K562 (cell line): ENCODE measurements around the gene PSME4. TPM values are rescaled to one million over a fixed set of nuclear protein-coding genes. Genes with fewer than 3 reads are reported as not detected.

Experiments
- ATAC-seq: fragments of 200-7000 bp; cut with Tn5 transposase; 3 replicates; pipeline ENCODE4 v1.9.1; 2020; ENCODE audit warnings: moderate library complexity
- BruUV-seq: library from RNA; stranded (reverse); fragments of 400-500 nt; replicated peaks from 2 replicates; lab custom pipeline; 2021; lab: Mats Ljungman, UMichigan
- CTCF ChIA-PET: fragments of 300-600 bp; formaldehyde crosslinking; extraction: SDS; loops from one replicate; lab custom pipeline; 2021; ENCODE audit warnings: low intra/inter-chr PET ratio; lab: Yijun Ruan, JAX
- POLR2A ChIA-PET: fragments of 300-600, 350-650 bp; sonication (Branson Sonifier 250); formaldehyde crosslinking; extraction: SDS; loops from one replicate; lab custom pipeline; 2021; ENCODE audit warnings: antibody characterized with exemption, inconsistent platforms; lab: Yijun Ruan, JAX
- DNase-seq, 4 experiments: peaks; one replicate each; pipeline versions ENCODE4 v3.0.0 to v3.0.0-alpha.2; 2011 to 2018; ENCODE audit warnings: low spot score in 3 of 4, mixed read lengths in 3 of 4; ENCODE audit errors: extremely low read depth in 1 of 4
- FAIRE-seq: peaks from 2 replicates; lab custom pipeline; 2011; peaks lifted over from hg19 to GRCh38; lab: Jason Lieb, UNC
- H2AFZ ChIP-seq: 2 replicates; pipeline ENCODE4 v1.6.0; 2011; ENCODE audit warnings: low read depth, low read length, control low read depth, inconsistent platforms
- H3K27ac ChIP-seq: fragments of 200-600 bp; 3 replicates; pipeline ENCODE4 v1.8.0; 2011; ENCODE audit warnings: low read depth, mild to moderate bottlenecking, control low read depth, inconsistent platforms, low read length, moderate library complexity, mixed read lengths; ENCODE audit errors: extremely low read depth
- H3K27me3 ChIP-seq, 2 experiments: fragments of 300-600 bp in 1 of 2; 2 replicates in 1 of 2; 3 replicates in 1 of 2; pipeline versions ENCODE4 v1.6.0 to v1.8.0; 2011; ENCODE audit warnings: inconsistent platforms in 2 of 2, low read length in 2 of 2, mild to moderate bottlenecking in 1 of 2, mixed read lengths in 1 of 2, moderate library complexity in 1 of 2; ENCODE audit not compliant: control insufficient read depth in 2 of 2, insufficient read depth in 2 of 2
- H3K36me3 ChIP-seq: fragments of 300-600 bp; 3 replicates; pipeline ENCODE4 v1.8.0; 2011; ENCODE audit warnings: mild to moderate bottlenecking, low read length, inconsistent platforms; ENCODE audit not compliant: control insufficient read depth, insufficient read depth
- H3K4me1 ChIP-seq, 2 experiments: fragments of 200-600 bp in 1 of 2; replicated peaks in 1 of 2; 2 replicates in 1 of 2; 3 replicates in 1 of 2; pipeline versions ENCODE4 v1.5.1 to v1.8.0; 2011; ENCODE audit warnings: inconsistent platforms in 2 of 2, low read length in 2 of 2, mild to moderate bottlenecking in 1 of 2, mixed read lengths in 1 of 2, moderate library complexity in 1 of 2; ENCODE audit not compliant: control insufficient read depth in 2 of 2, insufficient read depth in 2 of 2
- H3K4me2 ChIP-seq: 2 replicates; pipeline ENCODE4 v1.6.1; 2011; ENCODE audit warnings: low read length, control low read depth, inconsistent platforms, mixed read lengths; ENCODE audit not compliant: insufficient read depth
- H3K4me3 ChIP-seq: fragments of 200-600 bp; sonication (generic), shearing (Covaris generic); 2 replicates; pipeline ENCODE4 v1.5.1; 2016; ENCODE audit warnings: control low read depth, inconsistent platforms
- H3K79me2 ChIP-seq: fragments of 200-600 bp; 3 replicates; pipeline ENCODE4 v1.8.0; 2011; ENCODE audit warnings: low read length, inconsistent platforms; ENCODE audit not compliant: control insufficient read depth, insufficient read depth
- H3K9ac ChIP-seq, 2 experiments: 2 replicates each; pipeline versions ENCODE4 v1.6.0 to v1.6.1; 2011; ENCODE audit warnings: low read depth in 2 of 2, low read length in 2 of 2, control low read depth in 1 of 2, inconsistent platforms in 1 of 2, mild to moderate bottlenecking in 1 of 2, mixed read lengths in 1 of 2; ENCODE audit not compliant: insufficient read depth in 1 of 2
- H3K9me1 ChIP-seq: one replicate; pipeline ENCODE4 v1.6.0; 2011; ENCODE audit warnings: inconsistent platforms, mild to moderate bottlenecking, low read length, moderate library complexity; ENCODE audit not compliant: control insufficient read depth, insufficient read depth
- H3K9me3 ChIP-seq: replicated peaks from 2 replicates; pipeline ENCODE4 v1.5.1; 2011; ENCODE audit warnings: low read depth, low read length, inconsistent platforms; ENCODE audit not compliant: control insufficient read depth, insufficient read depth
- H4K20me1 ChIP-seq: replicated peaks from 2 replicates; pipeline ENCODE4 v1.6.1; 2011; ENCODE audit warnings: low read length, inconsistent platforms, mixed read lengths; ENCODE audit not compliant: control insufficient read depth, insufficient read depth
- ILF3 ChIP-seq: fragments of 450-650 bp; IDR thresholded peaks from 2 replicates; pipeline ENCODE4 v1.6.1; 2018; ENCODE audit warnings: antibody characterized with exemption, mild to moderate bottlenecking, moderate library complexity, borderline replicate concordance
- KLF10 ChIP-seq: fragments of 250-450 bp; sonication (Bioruptor Pico); IDR thresholded peaks from 2 replicates; pipeline ENCODE4 v1.6.1; 2021; ENCODE audit warnings: matching md5 sums
- MYNN ChIP-seq, 2 experiments: sonication (generic); formaldehyde crosslinking in 1 of 2; IDR thresholded peaks; 2 replicates each; pipeline versions ENCODE4 v1.5.0 to v1.6.1; 2016 to 2020; ENCODE audit warnings: antibody characterized with exemption in 1 of 2, missing genetic modification reagents in 1 of 2
- NELFE ChIP-seq: IDR thresholded peaks from 2 replicates; pipeline ENCODE4 v1.6.1; 2011; ENCODE audit warnings: mild to moderate bottlenecking; ENCODE audit not compliant: insufficient read depth, insufficient read length
- NR2C1 ChIP-seq, 2 experiments: fragments of 450-650 bp; IDR thresholded peaks; 2 replicates each; pipeline ENCODE4 v1.6.1; 2017; ENCODE audit warnings: mild to moderate bottlenecking in 2 of 2, antibody characterized with exemption in 1 of 2, inconsistent platforms in 1 of 2, missing compliant biosample characterization in 1 of 2, missing genetic modification characterization in 1 of 2
- RFX5 ChIP-seq: IDR thresholded peaks from 2 replicates; pipeline ENCODE4 v1.6.1; 2011; ENCODE audit warnings: low read depth, mild to moderate bottlenecking, improper control_type of control experiment, low read length
- ZNF197 ChIP-seq: fragments of 200-800 bp; sonication (Bioruptor generic); IDR thresholded peaks from 2 replicates; pipeline ENCODE4 v1.6.1; 2016; ENCODE audit warnings: low read depth, missing genetic modification characterization, missing compliant biosample characterization
- ZNF3 ChIP-seq: fragments of 250-450 bp; sonication (Bioruptor Pico); IDR thresholded peaks from 2 replicates; pipeline ENCODE4 v1.5.0; 2021; ENCODE audit warnings: mild to moderate bottlenecking, moderate library complexity
- ZNF778 ChIP-seq: fragments of 450-650 bp; formaldehyde crosslinking; IDR thresholded peaks from 2 replicates; pipeline ENCODE4 v1.4.0; 2020; ENCODE audit warnings: mild to moderate bottlenecking, moderate library complexity
- ZZZ3 ChIP-seq: fragments of 450-650 bp; IDR thresholded peaks from 2 replicates; pipeline ENCODE4 v1.6.1; 2016; ENCODE audit warnings: antibody characterized with exemption, mild to moderate bottlenecking, moderate library complexity
- WGBS: fragments of 100-300 bp; shearing (Covaris generic); methylation state at CpG from one replicate; pipeline ENCODE4 v1.1.6; 2016; ENCODE audit warnings: low coverage, mixed read lengths; ENCODE audit not compliant: insufficient coverage; ENCODE audit errors: missing lambda C conversion rate; 5-methylcytosine and 5-hydroxymethylcytosine counted together
- in situ Hi-C: fragments of 300-500 bp; cut with MboI; formaldehyde crosslinking; loops from 4 replicates; pipeline ENCODE4 v1.15.0; 2018; ENCODE audit warnings: inconsistent platforms, mixed read lengths
- intact Hi-C: fragments of 100-400 bp; cut with micrococcal nuclease; formaldehyde crosslinking; loops from 2 replicates; pipeline ENCODE4 v1.14.2; 2022
- polyA plus RNA-seq, 8 experiments: library from polyadenylated mRNA; depleted of rRNA in 4 of 8; stranded (reverse) in 5 of 8; unstranded in 3 of 8; fragments of >200 nt; fragmentation: Nextera tagmentation in 2 of 8; fragmentation: Illumina TruSeq in 1 of 8; extraction: Ambion mirVana in 2 of 8; extraction: Trizol in 1 of 8; gene quantifications; 2 replicates each; pipeline versions ENCODE4 v1.2.1 to v1.2.3, GENCODE V29; 2011 to 2014; ENCODE audit warnings: inconsistent platforms in 1 of 8, missing spikeins in 1 of 8
- total RNA-seq, 7 experiments: library from RNA; depleted of rRNA in 6 of 7; stranded (reverse); fragments of >200 nt in 6 of 7; fragmentation: Illumina TruSeq in 2 of 7; extraction: Trizol in 2 of 7; gene quantifications; 2 replicates each; pipeline versions ENCODE4 v1.2.1 to v1.2.3, GENCODE V29; 2011 to 2021; ENCODE audit warnings: low replicate concordance in 1 of 7
- TF ChIP-seq, protein P1 (sequence below): fragments of 450-650 bp; conservative IDR thresholded peaks from 2 replicates; pipeline ENCODE4 v1.6.1; 2016; ENCODE audit warnings: missing genetic modification characterization, low read depth, mild to moderate bottlenecking, missing compliant biosample characterization, moderate library complexity
- TF ChIP-seq, protein P2 (sequence below): sonication (generic); formaldehyde crosslinking; IDR thresholded peaks from 2 replicates; pipeline ENCODE4 v1.8.1; 2022; ENCODE audit warnings: missing genetic modification reagents
- TF ChIP-seq, protein P3 (sequence below): fragments of 450-650 bp; IDR thresholded peaks from 2 replicates; pipeline ENCODE4 v1.6.1; 2017; ENCODE audit warnings: antibody characterized with exemption, mild to moderate bottlenecking

The PSME4 gene
- total and polyA plus RNA-seq, 9 of the 15 experiments (the other 6 are each of a cell fraction or from before 2014, with no cell fraction given), result 24.3 to 77.8 (median 40.5) TPM

DNA sequence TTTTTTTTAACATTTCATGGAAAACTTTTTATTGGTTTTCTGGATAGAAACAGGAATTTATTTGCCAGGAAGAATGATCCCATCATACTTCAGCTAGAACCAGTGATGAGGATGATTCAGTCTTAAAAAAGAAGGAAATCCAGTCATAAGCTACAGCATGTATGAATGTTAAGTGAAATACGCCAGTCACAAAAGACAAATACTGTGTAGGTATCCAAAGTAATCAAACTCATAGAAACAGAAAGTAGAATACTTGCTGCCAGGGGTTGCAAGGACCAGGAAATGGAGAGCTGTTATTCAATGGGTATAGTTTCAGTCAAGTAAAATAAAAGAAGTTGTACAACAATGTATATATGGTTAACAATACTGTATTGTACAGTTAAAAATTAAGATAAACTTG is 21.3 kb downstream of the PSME4 start:
- Histone ChIP-seq H3K9me3 (no peaks in the 10 kb centered on the region), H3K4me1 (peaks cover 0 to 4% of the 10 kb centered on the region in 2 experiments; a peak in 3 of 5 replicates), H2AFZ (no peak overlapping the region), H3K27me3 (no peaks in the 10 kb centered on the region), H3K79me2 (peaks cover 58% of the 10 kb centered on the region), H4K20me1 (no peaks in the 10 kb centered on the region; the same call in 1 of the 2 replicates), H3K9me1 (no peaks in the 10 kb centered on the region), H3K4me3 (no peak overlapping the region), H3K9ac (no peak overlapping the region), H3K4me2 (no peak overlapping the region), H3K27ac (no peak overlapping the region), H3K36me3 (peaks cover 52% of the 10 kb centered on the region)
- ChIA-PET CTCF (no interaction called here), POLR2A (no interaction called here)
- no peak for DNase-seq
- WGBS, result 94% methylated on average over 1 of the region's 1 CpG
- FAIRE-seq, result no peak
- intact Hi-C loops, result no loop called here
- no TSS peak for BruUV-seq
- in situ Hi-C loops, result no loop called here
- ATAC-seq, result no peak
- TF ChIP-seq KLF10 (CRISPR knock-in tag) (no peak), ZNF3 (CRISPR knock-in tag) (no peak), MYNN (IDR thresholded peaks at IDR 0.05) (no peak), MYNN (CRISPR knock-in tag; IDR thresholded peaks at IDR 0.05) (no peak), NR2C1 (IDR thresholded peaks at IDR 0.05) (no peak), NR2C1 (tag; IDR thresholded peaks at IDR 0.05) (no peak), ILF3 (no peak), RFX5 (no peak), NELFE (no peak), ZNF197 (CRISPR knock-in tag) (no peak), ZNF778 (CRISPR knock-in tag) (no peak), ZZZ3 (no peak)
- TF ChIP-seq, protein P1, sequence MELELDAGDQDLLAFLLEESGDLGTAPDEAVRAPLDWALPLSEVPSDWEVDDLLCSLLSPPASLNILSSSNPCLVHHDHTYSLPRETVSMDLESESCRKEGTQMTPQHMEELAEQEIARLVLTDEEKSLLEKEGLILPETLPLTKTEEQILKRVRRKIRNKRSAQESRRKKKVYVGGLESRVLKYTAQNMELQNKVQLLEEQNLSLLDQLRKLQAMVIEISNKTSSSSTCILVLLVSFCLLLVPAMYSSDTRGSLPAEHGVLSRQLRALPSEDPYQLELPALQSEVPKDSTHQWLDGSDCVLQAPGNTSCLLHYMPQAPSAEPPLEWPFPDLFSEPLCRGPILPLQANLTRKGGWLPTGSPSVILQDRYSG (tag), result no peak
- TF ChIP-seq, protein P2, sequence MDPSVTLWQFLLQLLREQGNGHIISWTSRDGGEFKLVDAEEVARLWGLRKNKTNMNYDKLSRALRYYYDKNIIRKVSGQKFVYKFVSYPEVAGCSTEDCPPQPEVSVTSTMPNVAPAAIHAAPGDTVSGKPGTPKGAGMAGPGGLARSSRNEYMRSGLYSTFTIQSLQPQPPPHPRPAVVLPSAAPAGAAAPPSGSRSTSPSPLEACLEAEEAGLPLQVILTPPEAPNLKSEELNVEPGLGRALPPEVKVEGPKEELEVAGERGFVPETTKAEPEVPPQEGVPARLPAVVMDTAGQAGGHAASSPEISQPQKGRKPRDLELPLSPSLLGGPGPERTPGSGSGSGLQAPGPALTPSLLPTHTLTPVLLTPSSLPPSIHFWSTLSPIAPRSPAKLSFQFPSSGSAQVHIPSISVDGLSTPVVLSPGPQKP (CRISPR knock-in tag), result no peak
- TF ChIP-seq, protein P3, sequence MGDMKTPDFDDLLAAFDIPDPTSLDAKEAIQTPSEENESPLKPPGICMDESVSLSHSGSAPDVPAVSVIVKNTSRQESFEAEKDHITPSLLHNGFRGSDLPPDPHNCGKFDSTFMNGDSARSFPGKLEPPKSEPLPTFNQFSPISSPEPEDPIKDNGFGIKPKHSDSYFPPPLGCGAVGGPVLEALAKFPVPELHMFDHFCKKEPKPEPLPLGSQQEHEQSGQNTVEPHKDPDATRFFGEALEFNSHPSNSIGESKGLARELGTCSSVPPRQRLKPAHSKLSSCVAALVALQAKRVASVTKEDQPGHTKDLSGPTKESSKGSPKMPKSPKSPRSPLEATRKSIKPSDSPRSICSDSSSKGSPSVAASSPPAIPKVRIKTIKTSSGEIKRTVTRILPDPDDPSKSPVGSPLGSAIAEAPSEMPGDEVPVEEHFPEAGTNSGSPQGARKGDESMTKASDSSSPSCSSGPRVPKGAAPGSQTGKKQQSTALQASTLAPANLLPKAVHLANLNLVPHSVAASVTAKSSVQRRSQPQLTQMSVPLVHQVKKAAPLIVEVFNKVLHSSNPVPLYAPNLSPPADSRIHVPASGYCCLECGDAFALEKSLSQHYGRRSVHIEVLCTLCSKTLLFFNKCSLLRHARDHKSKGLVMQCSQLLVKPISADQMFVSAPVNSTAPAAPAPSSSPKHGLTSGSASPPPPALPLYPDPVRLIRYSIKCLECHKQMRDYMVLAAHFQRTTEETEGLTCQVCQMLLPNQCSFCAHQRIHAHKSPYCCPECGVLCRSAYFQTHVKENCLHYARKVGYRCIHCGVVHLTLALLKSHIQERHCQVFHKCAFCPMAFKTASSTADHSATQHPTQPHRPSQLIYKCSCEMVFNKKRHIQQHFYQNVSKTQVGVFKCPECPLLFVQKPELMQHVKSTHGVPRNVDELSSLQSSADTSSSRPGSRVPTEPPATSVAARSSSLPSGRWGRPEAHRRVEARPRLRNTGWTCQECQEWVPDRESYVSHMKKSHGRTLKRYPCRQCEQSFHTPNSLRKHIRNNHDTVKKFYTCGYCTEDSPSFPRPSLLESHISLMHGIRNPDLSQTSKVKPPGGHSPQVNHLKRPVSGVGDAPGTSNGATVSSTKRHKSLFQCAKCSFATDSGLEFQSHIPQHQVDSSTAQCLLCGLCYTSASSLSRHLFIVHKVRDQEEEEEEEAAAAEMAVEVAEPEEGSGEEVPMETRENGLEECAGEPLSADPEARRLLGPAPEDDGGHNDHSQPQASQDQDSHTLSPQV, result no peak
